PC-3 (cell line): ENCODE data around the gene SLMAP. TPM values are rescaled to one million over a fixed set of nuclear protein-coding genes. Genes with fewer than 3 reads are reported as not detected.

ENCODE experiments used
- ATAC-seq: fragments of 200-7000 bp; cut with Tn5 transposase; 2 replicates; pipeline ENCODE4 v1.9.1; 2020; ENCODE audit warnings: mild to moderate bottlenecking, moderate library complexity
- BruUV-seq: library from RNA; stranded (reverse); fragments of 400-500 nt; replicated peaks from 2 replicates; lab custom pipeline; 2021; lab: Mats Ljungman, UMichigan
- CTCF ChIA-PET: fragments of 300-600 bp; sonication (Branson Sonifier 250); formaldehyde crosslinking; loops from one replicate; lab custom pipeline; 2022; ENCODE audit warnings: antibody characterized with exemption; lab: Charles Lee
- POLR2A ChIA-PET: fragments of 300-600 bp; sonication (Branson Sonifier 250); formaldehyde crosslinking; loops from one replicate; lab custom pipeline; 2022; ENCODE audit warnings: antibody characterized with exemption; ENCODE audit not compliant: unreplicated experiment; lab: Charles Lee
- DNase-seq: peaks from one replicate; pipeline ENCODE4 v3.0.0-alpha.2; 2015
- H2AFZ ChIP-seq: fragments of 300-600 bp; sonication (generic); 2 replicates; pipeline ENCODE4 v1.6.0; 2016; ENCODE audit warnings: antibody characterized with exemption, low read length
- H3F3A ChIP-seq: fragments of 300-600 bp; sonication (generic); one replicate; pipeline ENCODE4 v1.6.0; 2017; ENCODE audit warnings: antibody characterized with exemption, low read length, control low read depth, mild to moderate bottlenecking; ENCODE audit not compliant: unreplicated experiment
- H3K27ac ChIP-seq: fragments of 300-600 bp; sonication (generic); 2 replicates; pipeline ENCODE4 v1.5.1; 2016; ENCODE audit warnings: mild to moderate bottlenecking, low read length
- H3K27me3 ChIP-seq: fragments of 300-600 bp; sonication (generic); 2 replicates; pipeline ENCODE4 v1.6.1; 2016; ENCODE audit warnings: low read length, mixed read lengths
- H3K36me3 ChIP-seq: fragments of 300-600 bp; sonication (generic); 2 replicates; pipeline ENCODE4 v1.6.1; 2016; ENCODE audit warnings: low read depth, mixed run types, low read length, mixed read lengths
- H3K4me1 ChIP-seq: fragments of 300-600 bp; sonication (generic); 2 replicates; pipeline ENCODE4 v1.5.1; 2016; ENCODE audit warnings: low read length; ENCODE audit not compliant: insufficient read depth
- H3K4me2 ChIP-seq: fragments of 300-600 bp; sonication (generic); 2 replicates; pipeline ENCODE4 v1.6.0; 2016; ENCODE audit warnings: low read length
- H3K4me3 ChIP-seq: fragments of 300-600 bp; sonication (generic); 2 replicates; pipeline ENCODE4 v1.5.1; 2016; ENCODE audit warnings: mild to moderate bottlenecking, low read length, mixed read lengths
- H3K79me2 ChIP-seq: fragments of 300-600 bp; sonication (generic); 2 replicates; pipeline ENCODE4 v1.6.1; 2017; ENCODE audit warnings: low read length, mixed read lengths
- H3K9ac ChIP-seq: fragments of 300-600 bp; sonication (generic); 2 replicates; pipeline ENCODE4 v1.6.0; 2016; ENCODE audit warnings: mild to moderate bottlenecking, low read length
- H3K9me2 ChIP-seq: fragments of 300-600 bp; sonication (generic); replicated peaks from 2 replicates; pipeline ENCODE4 v1.6.1; 2016; ENCODE audit warnings: mixed run types, low read length, mixed read lengths
- H3K9me3 ChIP-seq: fragments of 300-600 bp; sonication (generic); 2 replicates; pipeline ENCODE4 v1.6.1; 2016; ENCODE audit warnings: low read length, mixed read lengths
- H4K20me1 ChIP-seq: fragments of 300-600 bp; sonication (generic); 2 replicates; pipeline ENCODE4 v1.6.1; 2016; ENCODE audit warnings: low read length, mixed read lengths
- EZH2 ChIP-seq: fragments of 300-600 bp; sonication (generic); IDR thresholded peaks from one replicate; pipeline ENCODE4 v1.6.1; 2017; ENCODE audit warnings: antibody characterized with exemption, mild to moderate bottlenecking, low read length; ENCODE audit not compliant: unreplicated experiment
- EZH2phosphoT487 ChIP-seq: fragments of 300-600 bp; sonication (generic); IDR thresholded peaks from 2 replicates; pipeline ENCODE4 v1.6.1; 2018; ENCODE audit warnings: mild to moderate bottlenecking, antibody characterized with exemption, low read length, borderline replicate concordance
- intact Hi-C: fragments of 100-400 bp; cut with micrococcal nuclease; formaldehyde crosslinking; loops from 2 replicates; pipeline ENCODE4 v1.9.0; 2023
- total RNA-seq: library from RNA; depleted of rRNA; stranded (reverse); fragments of >200 nt; gene quantifications from 2 replicates; pipeline ENCODE4 v1.2.3, GENCODE V29; 2014
- TF ChIP-seq, protein P1 (sequence below): fragments of 300-600 bp; sonication (generic); conservative IDR thresholded peaks from 2 replicates; pipeline ENCODE4 v1.5.1; 2017; ENCODE audit warnings: antibody characterized with exemption, low read depth, mild to moderate bottlenecking, low read length

Gene SLMAP
- total RNA-seq, 1 experiment from 2014 or later, result 60.0 TPM

DNA sequence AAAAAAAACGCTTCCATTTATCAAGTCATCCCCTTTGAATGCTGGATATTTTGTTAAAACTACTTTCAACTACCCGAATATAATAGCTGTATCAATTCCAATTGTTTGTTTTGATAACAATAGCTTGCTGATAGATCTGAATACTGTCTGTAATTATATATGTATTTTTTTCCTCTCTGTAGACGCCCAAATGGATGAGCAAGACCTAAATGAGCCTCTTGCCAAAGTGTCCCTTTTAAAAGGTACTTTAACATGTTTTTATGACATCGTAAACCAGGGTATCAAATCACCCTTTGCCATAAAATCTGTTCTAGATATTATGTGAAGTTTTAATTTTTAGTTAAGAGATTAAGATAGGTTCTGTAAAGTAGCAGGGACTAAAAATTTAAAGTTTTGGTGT, 140.6 kb downstream of the SLMAP start:
- intact Hi-C loops, result no loop called here
- TF ChIP-seq EZH2phosphoT487 (no peak), EZH2 (no peak)
- TF ChIP-seq, protein P1, sequence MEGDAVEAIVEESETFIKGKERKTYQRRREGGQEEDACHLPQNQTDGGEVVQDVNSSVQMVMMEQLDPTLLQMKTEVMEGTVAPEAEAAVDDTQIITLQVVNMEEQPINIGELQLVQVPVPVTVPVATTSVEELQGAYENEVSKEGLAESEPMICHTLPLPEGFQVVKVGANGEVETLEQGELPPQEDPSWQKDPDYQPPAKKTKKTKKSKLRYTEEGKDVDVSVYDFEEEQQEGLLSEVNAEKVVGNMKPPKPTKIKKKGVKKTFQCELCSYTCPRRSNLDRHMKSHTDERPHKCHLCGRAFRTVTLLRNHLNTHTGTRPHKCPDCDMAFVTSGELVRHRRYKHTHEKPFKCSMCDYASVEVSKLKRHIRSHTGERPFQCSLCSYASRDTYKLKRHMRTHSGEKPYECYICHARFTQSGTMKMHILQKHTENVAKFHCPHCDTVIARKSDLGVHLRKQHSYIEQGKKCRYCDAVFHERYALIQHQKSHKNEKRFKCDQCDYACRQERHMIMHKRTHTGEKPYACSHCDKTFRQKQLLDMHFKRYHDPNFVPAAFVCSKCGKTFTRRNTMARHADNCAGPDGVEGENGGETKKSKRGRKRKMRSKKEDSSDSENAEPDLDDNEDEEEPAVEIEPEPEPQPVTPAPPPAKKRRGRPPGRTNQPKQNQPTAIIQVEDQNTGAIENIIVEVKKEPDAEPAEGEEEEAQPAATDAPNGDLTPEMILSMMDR, result no peak
- no peak overlapping the region for H3K9ac ChIP-seq
- no peaks in the 10 kb centered on the region for H3K79me2 ChIP-seq
- no peaks in the 10 kb centered on the region for H3K9me3 ChIP-seq
- ATAC-seq, result peak; percentile 22; the same call in 1 of the 2 replicates
- no peaks in the 10 kb centered on the region for H3F3A ChIP-seq
- no peak for DNase-seq
- BruUV-seq, result no TSS peak
- H3K27ac ChIP-seq, result no peak overlapping the region
- H3K4me1 ChIP-seq, result no peaks in the 10 kb centered on the region
- no peaks in the 10 kb centered on the region; the same call in 1 of the 2 replicates for H4K20me1 ChIP-seq
- no peaks in the 10 kb centered on the region for H3K27me3 ChIP-seq
- H3K36me3 ChIP-seq, result peaks cover 22% of the 10 kb centered on the region; the same call in 1 of the 2 replicates
- no peak overlapping the region for H3K4me2 ChIP-seq
- POLR2A ChIA-PET, result no interaction called here
- H3K9me2 ChIP-seq, result no peaks in the 10 kb centered on the region
- H2AFZ ChIP-seq, result no peak overlapping the region
- CTCF ChIA-PET, result no interaction called here
- no peak overlapping the region for H3K4me3 ChIP-seq

DNA sequence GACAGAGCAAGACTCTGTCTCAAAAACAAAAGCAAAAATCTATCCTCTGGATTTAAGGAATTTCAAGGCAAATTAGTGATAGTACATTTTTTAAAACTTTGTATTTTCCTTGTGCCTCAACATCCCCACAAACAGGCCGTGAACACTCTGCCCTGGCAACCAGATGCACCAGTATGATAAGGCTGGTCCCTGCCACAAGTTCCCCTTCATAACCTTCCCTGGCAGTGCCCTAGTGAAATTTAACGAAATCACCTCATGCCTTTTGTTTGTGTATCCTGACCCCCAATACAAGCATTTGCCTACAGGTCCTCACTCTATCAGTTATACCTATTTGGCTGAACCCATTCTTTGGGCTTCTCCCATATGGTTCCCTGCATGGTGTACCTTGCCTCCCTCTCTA, 144.7 kb downstream of the SLMAP start:
- no peaks in the 10 kb centered on the region for H3K9me3 ChIP-seq
- TF ChIP-seq, protein P1, result no peak
- TF ChIP-seq EZH2phosphoT487 (no peak), EZH2 (no peak)
- H4K20me1 ChIP-seq, result no peaks in the 10 kb centered on the region; the same call in 1 of the 2 replicates
- ChIA-PET CTCF (no interaction called here), POLR2A (no interaction called here)
- no peaks in the 10 kb centered on the region for H3K4me1 ChIP-seq
- H3F3A ChIP-seq, result no peaks in the 10 kb centered on the region
- H3K4me3 ChIP-seq, result no peak overlapping the region
- no peak overlapping the region for H3K4me2 ChIP-seq
- no peaks in the 10 kb centered on the region for H3K27me3 ChIP-seq
- intact Hi-C loops, result no loop called here
- H3K36me3 ChIP-seq, result peaks cover 38% of the 10 kb centered on the region; the same call in 1 of the 2 replicates
- no peak for DNase-seq
- no peaks in the 10 kb centered on the region for H3K9me2 ChIP-seq
- H3K9ac ChIP-seq, result no peak overlapping the region
- no peak overlapping the region for H3K27ac ChIP-seq
- BruUV-seq, result no TSS peak
- no peak overlapping the region for H2AFZ ChIP-seq
- no peak for ATAC-seq
- no peaks in the 10 kb centered on the region for H3K79me2 ChIP-seq

DNA sequence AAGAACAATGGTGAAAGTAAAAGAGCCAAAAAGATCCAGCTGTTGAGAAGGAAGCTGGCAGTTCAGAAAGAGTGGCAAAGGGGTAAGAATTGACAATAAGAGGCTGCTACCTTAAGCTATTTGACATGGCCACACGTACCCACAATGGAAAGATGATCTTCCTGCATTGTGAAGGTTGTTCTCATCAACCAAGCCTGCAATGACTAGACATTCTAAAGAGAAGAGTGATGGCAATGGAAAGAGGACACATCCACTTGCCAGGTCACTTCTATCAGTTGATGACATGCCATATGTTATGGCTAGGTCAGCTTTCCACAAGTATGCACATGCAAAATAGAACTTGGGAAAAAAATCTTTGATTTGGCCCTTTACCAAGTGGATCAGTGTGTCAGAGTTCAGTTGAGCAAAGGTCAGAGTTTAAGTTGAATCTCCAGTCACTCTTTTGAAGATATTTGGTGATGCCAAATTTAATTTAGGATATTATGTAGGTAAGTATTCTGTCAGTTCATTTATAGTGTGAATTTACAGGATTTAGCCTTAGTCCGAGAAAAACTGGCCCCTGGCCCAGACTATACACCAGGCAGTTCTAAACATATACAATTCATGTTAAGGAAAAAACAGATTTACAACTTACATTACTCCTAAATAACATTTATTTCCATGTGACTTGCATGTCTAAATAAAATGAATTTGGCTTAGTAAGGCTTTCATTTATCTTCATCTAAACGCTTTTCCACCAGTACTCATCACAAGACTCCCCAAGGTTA, 147.2 kb downstream of the SLMAP start:
- DNase-seq, result no peak
- H3K9me3 ChIP-seq, result no peaks in the 10 kb centered on the region
- no peak overlapping the region for H3K9ac ChIP-seq
- no peak overlapping the region for H3K4me3 ChIP-seq
- H4K20me1 ChIP-seq, result no peaks in the 10 kb centered on the region; the same call in 1 of the 2 replicates
- ChIA-PET POLR2A (no interaction called here), CTCF (no interaction called here)
- ATAC-seq, result no peak
- no peak overlapping the region for H3K27ac ChIP-seq
- BruUV-seq, result no TSS peak
- H3K4me1 ChIP-seq, result no peaks in the 10 kb centered on the region
- H3K27me3 ChIP-seq, result no peaks in the 10 kb centered on the region
- H3K79me2 ChIP-seq, result no peaks in the 10 kb centered on the region
- TF ChIP-seq, protein P1, result no peak
- TF ChIP-seq EZH2 (no peak), EZH2phosphoT487 (no peak)
- peaks cover 36% of the 10 kb centered on the region; the same call in 1 of the 2 replicates for H3K36me3 ChIP-seq
- no peaks in the 10 kb centered on the region for H3F3A ChIP-seq
- intact Hi-C loops, result no loop called here
- no peaks in the 10 kb centered on the region for H3K9me2 ChIP-seq
- H2AFZ ChIP-seq, result no peak overlapping the region
- no peak overlapping the region for H3K4me2 ChIP-seq
